GM12878 (cell line): ENCODE measurements around the gene KRTAP19-4. TPM values are rescaled to one million over a fixed set of nuclear protein-coding genes. Genes with fewer than 3 reads are reported as not detected.

Source experiments
- CEBPB ChIP-seq, 2 experiments: fragments of 150-350 bp in 1 of 2; IDR thresholded peaks; 2 replicates each; pipeline ENCODE4 v1.6.1; 2012 to 2014; ENCODE audit warnings: low read depth in 2 of 2, low read length in 2 of 2, borderline replicate concordance in 1 of 2, inconsistent platforms in 1 of 2
- CREB1 ChIP-seq: IDR thresholded peaks from 2 replicates; pipeline ENCODE4 v1.6.1; 2012; ENCODE audit warnings: low read depth, mild to moderate bottlenecking, inconsistent platforms
- EGR1 ChIP-seq, 2 experiments: IDR thresholded peaks; 1 replicate in 1 of 2; 2 replicates in 1 of 2; pipeline ENCODE4 v1.6.1; 2011 to 2012; ENCODE audit warnings: low read depth in 2 of 2, low read length in 2 of 2, borderline replicate concordance in 1 of 2, mild to moderate bottlenecking in 1 of 2, moderate library complexity in 1 of 2
- GATAD2B ChIP-seq: fragments of 450-650 bp; conservative IDR thresholded peaks from 2 replicates; pipeline ENCODE4 v1.6.1; 2017; ENCODE audit warnings: low read depth, mild to moderate bottlenecking, moderate library complexity
- MXI1 ChIP-seq: fragments of 150-350 bp; IDR thresholded peaks from 2 replicates; pipeline ENCODE4 v1.6.1; 2011; ENCODE audit warnings: low read depth, mild to moderate bottlenecking, inconsistent platforms, low read length, improper control_type of control experiment
- STAT1 ChIP-seq: fragments of 450-650 bp; conservative IDR thresholded peaks from 2 replicates; pipeline ENCODE4 v1.6.1; 2014; ENCODE audit warnings: antibody characterized with exemption, mild to moderate bottlenecking
- polyA plus RNA-seq, 11 experiments: library from polyadenylated mRNA; depleted of rRNA in 4 of 11; unstranded in 6 of 11; stranded (reverse) in 5 of 11; fragments of >200 nt; fragmentation: Nextera tagmentation in 4 of 11; fragmentation: Illumina TruSeq in 1 of 11; extraction: Ambion mirVana in 4 of 11; extraction: Trizol in 1 of 11; gene quantifications; 1 replicate in 1 of 11; 2 replicates in 10 of 11; pipeline versions ENCODE4 v1.2.1 to v1.2.3, GENCODE V29; 2011 to 2016; ENCODE audit warnings: inconsistent platforms in 2 of 11, missing spikeins in 2 of 11, low read depth in 1 of 11
- total RNA-seq, 4 experiments: library from RNA; depleted of rRNA in 3 of 4; stranded (reverse); fragments of >200 nt in 3 of 4; fragmentation: Illumina TruSeq in 1 of 4; extraction: Trizol in 1 of 4; gene quantifications; 2 replicates each; pipeline versions ENCODE4 v1.2.1 to v1.2.3, GENCODE V29; 2013 to 2021
- TF ChIP-seq, protein P1 (sequence below): IDR thresholded peaks from 2 replicates; pipeline ENCODE4 v1.6.1; 2012; ENCODE audit warnings: mild to moderate bottlenecking, low read depth, low read length
- TF ChIP-seq, protein P2 (sequence below): fragments of 450-650 bp; IDR thresholded peaks from 2 replicates; pipeline ENCODE4 v1.6.1; 2016; ENCODE audit warnings: mild to moderate bottlenecking, moderate library complexity, borderline replicate concordance

KRTAP19-4 gene
- total and polyA plus RNA-seq, 10 of the 15 experiments (the other 5 are each of a cell fraction or from before 2014, with no cell fraction given) = not detected

DNA sequence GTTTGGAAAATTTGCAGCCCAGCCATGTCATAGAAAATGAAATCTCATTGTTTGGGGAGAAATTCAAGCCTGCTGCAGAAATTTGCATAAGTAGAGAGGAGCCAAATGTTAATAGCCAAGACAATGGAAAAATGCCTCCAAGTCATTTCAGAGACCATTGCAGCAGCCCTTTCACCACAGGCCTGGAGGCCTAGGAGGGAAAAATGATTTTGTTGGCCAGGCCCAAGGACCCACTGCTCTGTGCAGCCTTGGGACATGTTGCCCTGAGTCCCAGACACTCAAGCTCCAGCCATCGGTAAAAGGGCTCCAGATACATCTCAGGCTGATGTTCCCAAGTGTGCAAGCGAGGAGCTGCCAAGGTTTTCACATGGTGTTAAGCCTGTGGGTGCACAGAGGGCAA lies 10.8 kb downstream of the KRTAP19-4 start (continued):
- TF ChIP-seq, protein P1, sequence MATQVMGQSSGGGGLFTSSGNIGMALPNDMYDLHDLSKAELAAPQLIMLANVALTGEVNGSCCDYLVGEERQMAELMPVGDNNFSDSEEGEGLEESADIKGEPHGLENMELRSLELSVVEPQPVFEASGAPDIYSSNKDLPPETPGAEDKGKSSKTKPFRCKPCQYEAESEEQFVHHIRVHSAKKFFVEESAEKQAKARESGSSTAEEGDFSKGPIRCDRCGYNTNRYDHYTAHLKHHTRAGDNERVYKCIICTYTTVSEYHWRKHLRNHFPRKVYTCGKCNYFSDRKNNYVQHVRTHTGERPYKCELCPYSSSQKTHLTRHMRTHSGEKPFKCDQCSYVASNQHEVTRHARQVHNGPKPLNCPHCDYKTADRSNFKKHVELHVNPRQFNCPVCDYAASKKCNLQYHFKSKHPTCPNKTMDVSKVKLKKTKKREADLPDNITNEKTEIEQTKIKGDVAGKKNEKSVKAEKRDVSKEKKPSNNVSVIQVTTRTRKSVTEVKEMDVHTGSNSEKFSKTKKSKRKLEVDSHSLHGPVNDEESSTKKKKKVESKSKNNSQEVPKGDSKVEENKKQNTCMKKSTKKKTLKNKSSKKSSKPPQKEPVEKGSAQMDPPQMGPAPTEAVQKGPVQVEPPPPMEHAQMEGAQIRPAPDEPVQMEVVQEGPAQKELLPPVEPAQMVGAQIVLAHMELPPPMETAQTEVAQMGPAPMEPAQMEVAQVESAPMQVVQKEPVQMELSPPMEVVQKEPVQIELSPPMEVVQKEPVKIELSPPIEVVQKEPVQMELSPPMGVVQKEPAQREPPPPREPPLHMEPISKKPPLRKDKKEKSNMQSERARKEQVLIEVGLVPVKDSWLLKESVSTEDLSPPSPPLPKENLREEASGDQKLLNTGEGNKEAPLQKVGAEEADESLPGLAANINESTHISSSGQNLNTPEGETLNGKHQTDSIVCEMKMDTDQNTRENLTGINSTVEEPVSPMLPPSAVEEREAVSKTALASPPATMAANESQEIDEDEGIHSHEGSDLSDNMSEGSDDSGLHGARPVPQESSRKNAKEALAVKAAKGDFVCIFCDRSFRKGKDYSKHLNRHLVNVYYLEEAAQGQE = no peak
- no peak for TF ChIP-seq CREB1
- TF ChIP-seq MXI1 = no peak
- TF ChIP-seq, protein P2, sequence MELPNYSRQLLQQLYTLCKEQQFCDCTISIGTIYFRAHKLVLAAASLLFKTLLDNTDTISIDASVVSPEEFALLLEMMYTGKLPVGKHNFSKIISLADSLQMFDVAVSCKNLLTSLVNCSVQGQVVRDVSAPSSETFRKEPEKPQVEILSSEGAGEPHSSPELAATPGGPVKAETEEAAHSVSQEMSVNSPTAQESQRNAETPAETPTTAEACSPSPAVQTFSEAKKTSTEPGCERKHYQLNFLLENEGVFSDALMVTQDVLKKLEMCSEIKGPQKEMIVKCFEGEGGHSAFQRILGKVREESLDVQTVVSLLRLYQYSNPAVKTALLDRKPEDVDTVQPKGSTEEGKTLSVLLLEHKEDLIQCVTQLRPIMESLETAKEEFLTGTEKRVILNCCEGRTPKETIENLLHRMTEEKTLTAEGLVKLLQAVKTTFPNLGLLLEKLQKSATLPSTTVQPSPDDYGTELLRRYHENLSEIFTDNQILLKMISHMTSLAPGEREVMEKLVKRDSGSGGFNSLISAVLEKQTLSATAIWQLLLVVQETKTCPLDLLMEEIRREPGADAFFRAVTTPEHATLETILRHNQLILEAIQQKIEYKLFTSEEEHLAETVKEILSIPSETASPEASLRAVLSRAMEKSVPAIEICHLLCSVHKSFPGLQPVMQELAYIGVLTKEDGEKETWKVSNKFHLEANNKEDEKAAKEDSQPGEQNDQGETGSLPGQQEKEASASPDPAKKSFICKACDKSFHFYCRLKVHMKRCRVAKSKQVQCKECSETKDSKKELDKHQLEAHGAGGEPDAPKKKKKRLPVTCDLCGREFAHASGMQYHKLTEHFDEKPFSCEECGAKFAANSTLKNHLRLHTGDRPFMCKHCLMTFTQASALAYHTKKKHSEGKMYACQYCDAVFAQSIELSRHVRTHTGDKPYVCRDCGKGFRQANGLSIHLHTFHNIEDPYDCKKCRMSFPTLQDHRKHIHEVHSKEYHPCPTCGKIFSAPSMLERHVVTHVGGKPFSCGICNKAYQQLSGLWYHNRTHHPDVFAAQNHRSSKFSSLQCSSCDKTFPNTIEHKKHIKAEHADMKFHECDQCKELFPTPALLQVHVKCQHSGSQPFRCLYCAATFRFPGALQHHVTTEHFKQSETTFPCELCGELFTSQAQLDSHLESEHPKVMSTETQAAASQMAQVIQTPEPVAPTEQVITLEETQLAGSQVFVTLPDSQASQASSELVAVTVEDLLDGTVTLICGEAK = no peak
- no peak for TF ChIP-seq STAT1
- no peak for TF ChIP-seq GATAD2B
- no peak for TF ChIP-seq EGR1 (IDR thresholded peaks at IDR 0.05; ENCODE audit: borderline replicate concordance in 1 of 2, low read depth in 2 of 2, low read length in 2 of 2)
- no peak for TF ChIP-seq CEBPB (IDR thresholded peaks at IDR 0.05; ENCODE audit: borderline replicate concordance in 1 of 2, low read depth in 2 of 2, low read length in 2 of 2)
- TF ChIP-seq, all 136 proteins: peak for 0
